HG03025 (cell line): ENCODE measurements around the gene RABGGTA.

Experiments
- ATAC-seq: cut with Tn5 transposase; IDR thresholded peaks from one replicate; pipeline ENCODE4 v1.9.1; 2021; ENCODE audit warnings: mild to moderate bottlenecking, moderate library complexity; ENCODE audit not compliant: unreplicated experiment, low FRiP score

Gene RABGGTA

GRCh38 chr14:24261969-24262327 lies 9.4 kb downstream of the RABGGTA start:
- no peak for ATAC-seq

DNA sequence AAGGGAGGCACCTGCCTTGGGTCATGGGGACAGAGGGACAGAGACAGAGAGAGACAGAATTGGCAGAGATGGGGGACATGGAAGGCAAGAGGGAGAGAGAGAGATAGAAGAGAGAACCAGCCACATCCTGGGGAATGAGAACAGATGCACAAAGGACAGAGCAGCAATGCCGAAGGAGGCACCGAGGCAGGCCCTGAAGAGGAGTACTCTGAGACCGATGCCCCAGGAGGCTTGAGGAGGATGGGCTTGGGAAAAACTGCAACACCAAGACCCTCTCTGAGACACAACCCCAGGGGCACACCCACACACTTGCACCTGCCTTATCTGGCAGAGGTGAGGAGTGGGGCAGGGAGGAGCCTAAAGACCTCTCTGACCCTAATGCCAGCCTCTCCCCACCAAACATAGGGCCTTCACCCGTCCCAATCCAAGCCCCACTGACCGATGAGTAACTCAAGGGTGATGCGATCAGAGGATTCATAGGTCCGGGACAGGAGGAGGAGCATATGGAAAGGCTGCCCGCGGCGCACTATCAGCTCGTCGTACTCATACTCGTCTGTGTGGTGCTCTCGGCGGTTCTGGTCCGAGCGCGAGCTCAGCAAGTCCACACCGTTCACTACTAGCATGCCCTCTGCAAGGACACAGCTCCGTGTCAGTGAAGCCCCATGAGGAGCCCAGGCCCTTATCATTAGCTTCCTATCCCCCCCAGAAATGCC lies 10.0 kb downstream of the RABGGTA start:
- no peak for ATAC-seq

DNA sequence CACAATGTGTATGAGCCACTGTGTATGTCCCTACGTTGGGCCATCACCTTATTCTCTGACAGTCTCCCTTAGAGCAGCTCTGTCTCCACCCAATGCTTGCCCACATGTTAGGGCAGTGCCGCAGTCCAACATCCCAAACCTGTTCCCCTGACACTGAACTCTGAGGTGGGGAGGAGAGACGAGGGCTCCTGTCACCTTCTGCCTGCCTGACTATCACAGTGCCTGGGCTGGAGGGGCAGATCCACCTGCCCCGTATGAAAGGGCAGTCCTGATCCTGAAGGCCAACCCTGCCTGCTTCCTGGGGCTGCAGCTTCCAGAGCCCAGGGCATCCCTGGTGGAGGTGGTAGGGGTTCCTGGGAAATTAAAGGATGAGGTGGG lies 10.6 kb downstream of the RABGGTA start:
- no peak for ATAC-seq

DNA sequence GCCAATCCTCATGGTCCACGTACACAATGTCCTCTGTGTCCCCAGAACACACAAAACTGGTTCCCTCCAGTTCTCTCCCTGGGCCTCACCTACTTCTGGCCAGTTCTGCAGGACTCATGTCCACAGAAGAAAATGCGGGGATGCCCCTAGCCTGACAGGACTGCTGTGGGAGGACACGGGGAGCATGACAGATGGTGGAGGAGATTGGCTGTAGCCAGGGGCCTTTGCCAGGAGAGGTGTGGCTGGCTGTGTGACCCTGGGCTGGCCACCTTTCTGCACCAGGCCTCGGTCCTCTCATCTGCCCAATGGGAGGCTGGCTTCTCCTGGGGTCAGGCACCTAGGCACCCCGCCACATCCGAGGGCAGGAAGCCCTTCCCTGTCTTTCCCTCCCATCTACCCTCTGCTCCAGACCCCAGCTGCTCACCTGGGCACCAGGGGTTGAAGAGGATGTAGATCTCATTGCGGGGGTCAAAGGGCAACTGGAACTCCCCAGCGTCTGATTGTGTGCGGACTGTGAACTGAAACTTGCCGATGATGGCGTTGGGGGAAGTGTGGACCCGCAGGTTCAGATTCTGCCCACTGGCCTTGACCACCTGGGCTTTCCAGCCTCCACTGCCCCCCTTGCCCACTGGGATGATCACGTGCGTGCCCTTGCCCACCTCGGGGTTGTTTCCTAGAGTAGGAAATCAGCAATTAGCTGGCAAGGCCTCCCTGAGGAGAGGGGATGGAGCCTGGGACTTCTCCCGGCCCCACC lies 11.2 kb downstream of the RABGGTA start:
- ATAC-seq: no peak

DNA sequence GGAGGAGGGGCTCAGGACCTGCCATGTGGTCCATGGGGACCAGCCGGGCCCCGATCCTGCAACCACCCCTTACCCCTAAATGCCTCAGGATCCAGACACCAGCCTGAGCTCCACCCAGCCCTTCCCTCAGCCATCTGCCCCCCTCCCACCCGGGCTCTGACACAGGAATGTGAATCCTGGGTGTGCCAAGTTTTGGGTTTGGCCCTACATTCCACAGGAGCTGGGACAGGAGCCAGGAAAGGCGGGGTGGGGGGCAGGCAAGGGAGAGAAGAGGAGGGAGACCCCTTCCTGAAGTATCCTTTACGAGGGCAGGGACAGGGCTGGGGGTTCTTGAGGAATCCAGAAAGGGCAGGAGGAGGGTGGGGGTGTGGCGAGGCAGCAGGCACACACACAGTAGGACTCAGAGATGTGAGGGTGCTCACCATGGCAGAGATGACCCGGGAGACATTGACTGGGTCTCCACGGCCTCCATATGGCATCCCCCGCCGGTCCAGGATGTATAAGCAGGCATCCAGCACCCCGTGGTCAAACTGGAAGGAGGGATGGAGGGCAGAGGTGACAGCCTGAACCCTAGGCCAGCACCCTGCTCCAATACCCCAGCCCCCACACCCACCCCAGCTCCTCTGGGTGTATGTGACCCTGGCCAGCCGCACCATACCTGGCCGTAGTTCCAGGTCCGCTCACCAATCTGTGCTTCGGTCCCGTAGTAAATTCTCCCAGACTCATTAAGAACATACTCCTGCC lies 11.9 kb downstream of the RABGGTA start:
- ATAC-seq: no peak

- ATAC-seq: no peak
These were observed 12.7 kb downstream of the RABGGTA start for GRCh38 chr14:24258548-24259265.

GRCh38 chr14:24258119-24258518 lies 13.3 kb downstream of the RABGGTA start:
- ATAC-seq: no peak

- no peak for ATAC-seq
These were observed 14.4 kb downstream of the RABGGTA start for GRCh38 chr14:24256960-24257359.

DNA sequence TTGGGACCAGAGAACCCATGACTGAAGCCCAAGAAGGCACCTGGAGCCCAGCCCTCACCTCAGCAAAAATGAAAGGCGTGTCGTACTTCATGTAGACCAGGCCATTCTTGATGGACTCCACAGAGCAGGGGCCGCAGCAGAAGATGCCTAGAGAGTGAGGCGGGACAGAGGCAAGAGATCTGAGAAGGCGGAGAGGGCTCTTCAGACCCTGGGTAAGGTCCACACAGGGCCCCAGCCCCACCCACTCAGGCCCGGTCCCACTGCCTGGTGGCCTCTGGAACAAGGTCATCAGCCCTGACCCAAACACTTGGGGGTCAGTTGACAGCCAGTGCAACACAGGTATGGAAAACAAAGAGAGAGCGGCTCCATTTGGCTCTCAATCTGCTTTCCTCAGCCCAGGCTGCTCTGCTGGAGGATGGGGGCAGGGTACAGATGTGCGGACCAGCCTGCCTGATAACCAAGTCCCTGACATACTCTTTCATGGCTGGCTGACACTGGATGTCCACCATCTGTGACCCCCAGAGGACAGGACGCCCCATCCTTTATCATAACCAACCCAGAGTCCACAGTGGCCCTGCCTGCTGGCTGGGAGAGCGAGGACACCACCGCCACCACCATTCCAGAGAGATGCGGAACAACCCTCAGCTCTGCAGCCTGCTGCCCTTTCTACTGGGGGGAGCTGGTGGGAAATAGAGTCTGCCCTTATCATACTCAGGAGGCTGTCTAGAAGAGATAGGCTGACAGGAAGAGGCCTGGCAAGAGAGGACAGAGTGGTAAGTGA lies 15.3 kb downstream of the RABGGTA start:
- ATAC-seq: no peak

GRCh38 chr14:24255438-24255837 lies 16.0 kb downstream of the RABGGTA start:
- no peak for ATAC-seq

DNA sequence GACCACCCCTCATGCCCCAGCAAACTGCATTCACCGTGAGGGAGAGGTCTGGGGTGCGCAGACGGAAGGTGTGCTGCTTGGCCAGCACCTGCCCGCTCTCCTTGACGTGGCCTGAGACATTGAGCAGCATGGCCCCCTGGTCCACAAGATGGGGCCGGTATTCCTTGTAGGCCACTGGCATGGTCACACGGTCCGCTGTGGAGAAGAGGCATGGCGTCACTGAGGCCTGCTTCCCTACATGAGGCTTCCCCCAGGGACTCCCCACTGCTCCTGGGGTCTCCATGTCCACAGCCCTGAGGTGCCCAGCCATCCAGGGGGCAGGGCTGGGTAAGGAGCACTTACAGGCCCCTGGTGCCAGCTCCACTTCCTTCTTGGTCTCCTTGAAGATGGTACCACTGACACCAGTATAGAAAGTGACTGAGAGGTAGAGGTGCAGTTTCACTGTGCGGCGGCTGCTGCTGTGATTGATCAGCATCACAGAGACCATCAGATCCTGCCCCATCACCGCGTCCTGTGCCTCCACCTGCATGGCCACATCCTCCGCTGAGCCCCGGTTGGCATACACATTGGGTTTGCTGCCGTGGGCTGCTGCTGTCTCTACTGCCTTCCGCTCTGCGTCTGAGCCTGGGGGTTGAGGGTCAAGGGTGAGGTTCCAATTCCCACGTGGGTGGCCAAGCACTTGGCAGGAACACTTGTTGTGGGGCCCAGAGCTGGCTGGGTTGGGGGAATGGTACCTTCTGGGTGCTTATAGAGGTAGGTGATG lies 16.6 kb downstream of the RABGGTA start:
- ATAC-seq: no peak

- no peak for ATAC-seq
These were observed 17.5 kb downstream of the RABGGTA start for GRCh38 chr14:24253936-24254335.

DNA sequence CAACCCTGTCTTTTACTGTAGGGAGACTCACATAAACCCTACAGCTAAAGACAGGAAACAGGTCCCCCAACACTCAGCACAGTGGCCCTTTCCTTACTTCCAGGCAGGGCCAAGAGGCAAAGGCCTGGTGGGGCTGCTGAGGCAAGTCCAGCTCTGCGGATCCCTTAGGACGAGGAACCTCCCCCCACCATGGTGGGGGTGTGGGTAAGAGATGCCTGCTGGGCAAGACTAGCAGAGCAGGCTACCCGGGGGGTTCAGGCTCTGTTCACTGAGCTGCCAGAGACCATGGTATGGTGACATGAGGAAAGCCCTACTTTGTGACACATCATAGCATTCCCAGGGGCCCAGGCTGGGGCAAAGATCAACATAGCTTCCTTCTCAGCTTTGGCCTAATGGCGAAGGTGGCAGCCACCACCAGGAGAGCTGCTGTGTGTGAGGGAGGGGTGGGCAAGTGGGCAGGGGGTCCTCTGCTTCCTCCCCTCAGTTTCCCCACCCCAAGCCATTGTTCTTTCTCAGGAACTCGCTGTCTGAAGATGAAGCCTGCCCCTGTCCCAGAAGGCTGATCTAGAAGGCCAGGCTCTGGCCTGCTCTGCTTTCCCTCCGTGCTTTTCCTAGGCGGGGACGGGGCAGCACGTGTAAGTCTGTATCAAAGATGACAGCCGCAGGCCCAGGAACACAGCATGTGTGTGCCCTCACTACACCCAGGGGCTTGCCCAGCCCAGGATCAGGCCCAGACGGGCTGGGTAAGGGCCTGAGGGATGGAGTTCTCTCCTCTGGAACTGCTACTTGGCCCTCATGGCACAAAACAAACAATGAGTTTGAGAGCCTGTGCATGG lies 18.9 kb downstream of the RABGGTA start:
- ATAC-seq: no peak

GRCh38 chr14:24251880-24252288 lies 19.5 kb downstream of the RABGGTA start:
- ATAC-seq: no peak

- ATAC-seq: no peak
These were observed 21.0 kb downstream of the RABGGTA start for GRCh38 chr14:24250354-24250753.

GRCh38 chr14:24249230-24250021 lies 22.0 kb downstream of the RABGGTA start:
- no peak for ATAC-seq

- ATAC-seq: no peak
These were observed 24.0 kb downstream of the RABGGTA start for GRCh38 chr14:24247422-24247821.

- no peak for ATAC-seq
These were observed 24.6 kb downstream of the RABGGTA start for GRCh38 chr14:24246765-24247212.
